ENCODE results near the gene ATAD3C.
"Not testable (repeated sequence)": the region's sequence is repeated elsewhere in the genome, so short reads cannot be mapped to it uniquely, and the experiment has no call there.

GRCh38 chr1:1495461-1495975, 46.0 kb downstream of the ATAD3C start:
- TF ChIP-seq CTCF, POLR2AphosphoS5 (IDR thresholded peaks at IDR 0.05): not testable (repeated sequence)

Measured in sigmoid colon (tissue), 4 donors.